ENCODE measurements around the gene TMEM164. TPM values are rescaled to one million over a fixed set of nuclear protein-coding genes. Genes with fewer than 3 reads are reported as not detected.
A peak's percentile ranks its signal among the peaks of the same experiment; 100 is the strongest.

The TMEM164 gene
- total and polyA plus RNA-seq, 2 of the 4 experiments (the other 2 are of a cell fraction), result 6.3 to 7.1 TPM

GRCh38 chrX:110173192-110174175 is 170.6 kb downstream of the TMEM164 start:
- intact Hi-C loops (cut with micrococcal nuclease), result no loop called here
- Histone ChIP-seq H4K5ac (ENCODE audit: low read depth, low read length) (no peak overlapping the region), H3K4me1 (ENCODE audit: control insufficient read depth, insufficient read depth, low read length) (no peaks in the 10 kb centered on the region; the same call in 1 of the 2 replicates), H3K14ac (replicated peaks; ENCODE audit: low read depth, low read length) (no peak overlapping the region; the same call in 1 of the 2 replicates), H3K27ac (ENCODE audit: insufficient read depth, low read length) (no peak overlapping the region), H2BK5ac (ENCODE audit: low read depth, low read length, poor library complexity, severe bottlenecking) (no peak overlapping the region), H4K20me1 (ENCODE audit: insufficient read depth, low read length) (0 out of 2 replicates have a peak, but pooled peaks cover 7% of the 10 kb centered on the region), H2AFZ (replicated peaks; ENCODE audit: low read length, poor library complexity) (no peak overlapping the region), H2BK120ac (ENCODE audit: low read depth, low read length) (no peak overlapping the region), H3K4me3 (ENCODE audit: insufficient read depth, low read depth, low read length) (no peak overlapping the region), H3K56ac (ENCODE audit: extremely low read depth, insufficient read depth, low read length) (no peak overlapping the region), H3K9me3 (ENCODE audit: control insufficient read depth, insufficient read depth, low read length) (no peaks in the 10 kb centered on the region; the same call in 1 of the 2 replicates), H3K36me3 (ENCODE audit: control insufficient read depth, insufficient read depth, low read length) (0 out of 2 replicates have a peak, but pooled peaks cover 4% of the 10 kb centered on the region), H3K27me3 (ENCODE audit: control insufficient read depth, insufficient read depth, low read length) (no peaks in the 10 kb centered on the region; the same call in 1 of the 2 replicates), H4K91ac (ENCODE audit: insufficient read depth, low read depth, low read length) (no peak overlapping the region), H3K9me1 (ENCODE audit: insufficient read depth, low read length) (peaks cover 9% of the 10 kb centered on the region; the same call in 1 of the 2 replicates), H3K4me2 (ENCODE audit: low read depth, low read length) (no peak overlapping the region), H2AK5ac (ENCODE audit: low read depth, low read length) (no peak overlapping the region), H3K9ac (ENCODE audit: low read depth, low read length) (no peak overlapping the region), H3K4ac (ENCODE audit: low read depth, low read length) (no peak overlapping the region; the same call in 1 of the 2 replicates), H2AK9ac (replicated peaks; ENCODE audit: low read depth, low read length, poor library complexity) (peak overlapping the region; percentile 40), H3K79me1 (ENCODE audit: low read depth in 1 of 2, low read length in 2 of 2) (no peaks in the 10 kb centered on the region; a peak in 1 of 4 replicates), H2BK20ac (ENCODE audit: low read depth, low read length) (no peak overlapping the region), H4K8ac (ENCODE audit: low read depth in 2 of 2, low read length in 2 of 2) (no peak overlapping the region), H3K18ac (ENCODE audit: low read depth, low read length) (no peak overlapping the region), H2BK15ac (ENCODE audit: low read depth, low read length) (no peak overlapping the region), H3K23ac (ENCODE audit: low read depth, low read length) (no peak overlapping the region)
- no TSS peak for BruUV-seq (replicated peaks)
- CTCF ChIA-PET, result no interaction called here
- in situ Hi-C loops (cut with MboI; ENCODE audit: low sequenced_read_pairs), result no loop called here
- DNase-seq (peak; percentile 23), ATAC-seq (ENCODE audit: low read depth) (peak; percentile 32)
- WGBS, 2 experiments (ENCODE audit: extremely low coverage in 2 of 2, insufficient read length in 1 of 2), result 53% methylated on average over 2 of the region's 19 CpGs; no CpG with 5 or more reads in 1 of the 2 experiments
- POLR2A ChIA-PET (ENCODE audit: unreplicated experiment), result no interaction called here
- dilution Hi-C loops (cut with HindIII; ENCODE audit: low sequenced_read_pairs, unreplicated experiment), result no loop called here
- TF ChIP-seq CHD1 (IDR thresholded peaks at IDR 0.05; ENCODE audit: low read depth, low read length), result no peak
- no peak for TF ChIP-seq ELK1 (IDR thresholded peaks at IDR 0.05; ENCODE audit: borderline replicate concordance, low read depth, low read length)
- no peak for TF ChIP-seq RAD21 (IDR thresholded peaks at IDR 0.05; ENCODE audit: low read length)
- no peak for TF ChIP-seq SMC3 (IDR thresholded peaks at IDR 0.05; ENCODE audit: low read depth, low read length)
- TF ChIP-seq CTCF (conservative IDR thresholded peaks at IDR 0.05; ENCODE audit: low read depth, low read length), result no peak
- TF ChIP-seq FOS (IDR thresholded peaks at IDR 0.05; ENCODE audit: low read depth, low read length), result no peak
- no peak for TF ChIP-seq NFE2L2 (IDR thresholded peaks at IDR 0.05; ENCODE audit: low read depth, low read length)
- TF ChIP-seq CEBPB (IDR thresholded peaks at IDR 0.05; ENCODE audit: low read depth, low read length), result no peak
- no peak for TF ChIP-seq MXI1 (IDR thresholded peaks at IDR 0.05; ENCODE audit: borderline replicate concordance, low read depth, low read length)
- no peak for TF ChIP-seq RCOR1 (IDR thresholded peaks at IDR 0.05; ENCODE audit: insufficient replicate concordance, low read length)
- TF ChIP-seq BHLHE40 (IDR thresholded peaks at IDR 0.05; ENCODE audit: low read depth, low read length), result no peak
- no peak for TF ChIP-seq USF2 (IDR thresholded peaks at IDR 0.05; ENCODE audit: low read depth, low read length)
- TF ChIP-seq POLR2A (IDR thresholded peaks at IDR 0.05; ENCODE audit: low read depth, low read length), result no peak

All from IMR-90 (cell line).